Natural killer cell (primary cell): ENCODE measurements around the gene LY6G5B. TPM values are rescaled to one million over a fixed set of nuclear protein-coding genes. Genes with fewer than 3 reads are reported as not detected.

Experiments used
- ATAC-seq, 3 donors: fragments of 150-1000 bp in 2 of 3; fragments of 200-7000 bp in 1 of 3; cut with Tn5 transposase; 1 replicate in 1 of 3; 2 replicates in 2 of 3; pipeline ENCODE4 v1.10.0; 2021; ENCODE audit warnings: mild to moderate bottlenecking in 2 of 3, moderate library complexity in 2 of 3
- DNase-seq, 2 donors: peaks; one replicate each; pipeline versions ENCODE4 v3.0.0 to v3.0.0-alpha.2; 2013 to 2021; ENCODE audit warnings: mixed read lengths in 1 of 2
- H3K27ac ChIP-seq: one replicate; pipeline ENCODE4 v1.5.1; 2013; ENCODE audit warnings: mild to moderate bottlenecking, low read length
- H3K27me3 ChIP-seq: one replicate; pipeline ENCODE4 v1.6.1; 2013; ENCODE audit warnings: low read length; ENCODE audit not compliant: control insufficient read depth, insufficient read depth
- H3K36me3 ChIP-seq: one replicate; pipeline ENCODE4 v1.6.1; 2013; ENCODE audit warnings: low read length; ENCODE audit not compliant: control insufficient read depth, insufficient read depth
- H3K4me1 ChIP-seq: one replicate; pipeline ENCODE4 v1.6.1; 2013; ENCODE audit warnings: low read length; ENCODE audit not compliant: control insufficient read depth, insufficient read depth
- H3K4me3 ChIP-seq: one replicate; pipeline ENCODE4 v1.5.1; 2013; ENCODE audit warnings: low read length
- H3K9me3 ChIP-seq: one replicate; pipeline ENCODE4 v1.6.1; 2013; ENCODE audit warnings: low read length; ENCODE audit not compliant: control insufficient read depth, insufficient read depth
- H3K27ac Mint-ChIP-seq, 2 donors: one replicate each; pipeline ENCODE4 v1.8.0; 2022; ENCODE audit warnings: mild to moderate bottlenecking in 2 of 2, mixed read lengths in 2 of 2, moderate library complexity in 1 of 2
- H3K27me3 Mint-ChIP-seq, 2 donors: one replicate each; pipeline ENCODE4 v1.8.0; 2022; ENCODE audit warnings: low read depth in 2 of 2, mixed read lengths in 2 of 2
- H3K36me3 Mint-ChIP-seq: one replicate; pipeline ENCODE4 v1.8.0; 2022; ENCODE audit warnings: mixed read lengths
- H3K4me1 Mint-ChIP-seq, 2 donors: one replicate each; pipeline ENCODE4 v1.8.0; 2022; ENCODE audit warnings: mixed read lengths in 2 of 2
- H3K4me3 Mint-ChIP-seq: one replicate; pipeline ENCODE4 v1.8.0; 2022; ENCODE audit warnings: mild to moderate bottlenecking, moderate library complexity, mixed read lengths
- H3K9me3 Mint-ChIP-seq, 2 donors: one replicate each; pipeline ENCODE4 v1.8.0; 2022; ENCODE audit warnings: mixed read lengths in 2 of 2
- CTCF ChIP-seq: fragments of 200-600 bp; IDR thresholded peaks from one replicate; pipeline ENCODE4 v1.8.0; 2022; ENCODE audit warnings: antibody characterized with exemption
- WGBS: methylation state at CpG from one replicate; pipeline ENCODE4 v1.1.7; 2013; ENCODE audit warnings: missing lambda C conversion rate; ENCODE audit not compliant: insufficient coverage; 5-methylcytosine and 5-hydroxymethylcytosine counted together
- intact Hi-C: fragments of 100-400 bp; cut with micrococcal nuclease; formaldehyde crosslinking; loops from one replicate; pipeline ENCODE4 v1.14.2; 2022
- total RNA-seq, 4 donors: library from RNA; stranded (reverse); fragments of 120-200 nt in 1 of 4; gene quantifications; one replicate each; pipeline versions ENCODE4 v1.2.3 to v1.2.4, GENCODE V29; 2013 to 2022

The LY6G5B gene
- total RNA-seq, 3 donors from 2014 or later (not counting 1 experiment from before 2014, with no cell fraction given), result 39.9 to 50.0 (median 46.0) TPM

- H3K4me1 ChIP-seq, result peaks cover 76% of the 10 kb centered on the region
- no peak overlapping the region for H3K27ac ChIP-seq
- H3K36me3 Mint-ChIP-seq, result no peaks in the 10 kb centered on the region
These were observed 7.6 kb upstream of the LY6G5B start for GRCh38 chr6:31662124-31662723.

GRCh38 chr6:31663126-31663960, 6.4 kb upstream of the LY6G5B start:
- no peaks in the 10 kb centered on the region for H3K9me3 Mint-ChIP-seq
- no peaks in the 10 kb centered on the region for H3K9me3 ChIP-seq
- DNase-seq, result no peak
- peaks cover 53 to 75% of the 10 kb centered on the region in 2 donors for H3K4me1 Mint-ChIP-seq
- no peaks in the 10 kb centered on the region for H3K27me3 ChIP-seq
- no peak for TF ChIP-seq CTCF
- peak overlapping the region; percentile 96 for H3K4me3 Mint-ChIP-seq
- H3K27me3 Mint-ChIP-seq, result no peaks in the 10 kb centered on the region
- H3K27ac ChIP-seq, result peak overlapping the region; percentile 92
- H3K4me1 ChIP-seq, result peaks cover 65% of the 10 kb centered on the region
- peaks cover 28% of the 10 kb centered on the region for H3K36me3 ChIP-seq
- no peaks in the 10 kb centered on the region for H3K36me3 Mint-ChIP-seq
- WGBS, result 89% methylated on average over 8 of the region's 9 CpGs
- peak overlapping the region; percentile 97 to 100 for H3K27ac Mint-ChIP-seq
- no peak for ATAC-seq
- intact Hi-C loops, result loop anchor here (5.0 to 10.0 kb wide), 2 partner anchors 106 to 511 kb away; partner anchors contain the start of genes AGPAT1 and RNF5
- no peak overlapping the region for H3K4me3 ChIP-seq

More at GRCh38 chr6:31662124-31662723, 7.6 kb upstream of the LY6G5B start:
- peaks cover 62 to 78% of the 10 kb centered on the region in 2 donors for H3K4me1 Mint-ChIP-seq
- H3K27me3 Mint-ChIP-seq, result no peaks in the 10 kb centered on the region
- ATAC-seq (no peak), DNase-seq (no peak)
- no peaks in the 10 kb centered on the region for H3K9me3 ChIP-seq
- WGBS, result 96% methylated on average over 12 of the region's 12 CpGs
- H3K27me3 ChIP-seq, result no peaks in the 10 kb centered on the region
- intact Hi-C loops, result loop anchor here (5.0 to 10.0 kb wide), 2 partner anchors 105 to 513 kb away; partner anchors contain the start of genes AGPAT1 and RNF5
- peak overlapping the region; percentile 53 for H3K4me3 Mint-ChIP-seq
- no peak overlapping the region for H3K4me3 ChIP-seq
- TF ChIP-seq CTCF, result no peak
- peak overlapping the region in 1 of 2 donors; percentile 89 for H3K27ac Mint-ChIP-seq
- H3K36me3 ChIP-seq, result peaks cover 23% of the 10 kb centered on the region
- H3K9me3 Mint-ChIP-seq, result no peaks in the 10 kb centered on the region

GRCh38 chr6:31663961-31664789, 5.6 kb upstream of the LY6G5B start:
- intact Hi-C loops, result loop anchor here (1.0 to 10.0 kb wide), 5 partner anchors 39 to 511 kb away; partner anchors contain the start of genes ABHD16A, AGPAT1, PRRC2A and RNF5
- peaks cover 34% of the 10 kb centered on the region for H3K36me3 ChIP-seq
- no peaks in the 10 kb centered on the region for H3K9me3 ChIP-seq
- Mint-ChIP-seq H3K4me1 (peaks cover 44 to 66% of the 10 kb centered on the region in 2 donors), H3K36me3 (no peaks in the 10 kb centered on the region), H3K27me3 (no peaks in the 10 kb centered on the region), H3K27ac (peak overlapping the region; percentile 97 to 100), H3K4me3 (peak overlapping the region; percentile 96), H3K9me3 (no peaks in the 10 kb centered on the region)
- no peak for ATAC-seq
- no peak for TF ChIP-seq CTCF
- WGBS, result 34% methylated on average over 17 of the region's 17 CpGs
- H3K27me3 ChIP-seq, result no peaks in the 10 kb centered on the region
- peak in 1 of 2 donors; percentile 42 for DNase-seq
- peaks cover 56% of the 10 kb centered on the region for H3K4me1 ChIP-seq
- H3K4me3 ChIP-seq, result peak overlapping the region; percentile 67
- peak overlapping the region; percentile 92 for H3K27ac ChIP-seq
